Measurements from ENCODE around the gene SMIM41. TPM values are rescaled to one million over a fixed set of nuclear protein-coding genes. Genes with fewer than 3 reads are reported as not detected.

SMIM41 gene
- polyA plus RNA-seq, 3 donors, result not detected

DNA sequence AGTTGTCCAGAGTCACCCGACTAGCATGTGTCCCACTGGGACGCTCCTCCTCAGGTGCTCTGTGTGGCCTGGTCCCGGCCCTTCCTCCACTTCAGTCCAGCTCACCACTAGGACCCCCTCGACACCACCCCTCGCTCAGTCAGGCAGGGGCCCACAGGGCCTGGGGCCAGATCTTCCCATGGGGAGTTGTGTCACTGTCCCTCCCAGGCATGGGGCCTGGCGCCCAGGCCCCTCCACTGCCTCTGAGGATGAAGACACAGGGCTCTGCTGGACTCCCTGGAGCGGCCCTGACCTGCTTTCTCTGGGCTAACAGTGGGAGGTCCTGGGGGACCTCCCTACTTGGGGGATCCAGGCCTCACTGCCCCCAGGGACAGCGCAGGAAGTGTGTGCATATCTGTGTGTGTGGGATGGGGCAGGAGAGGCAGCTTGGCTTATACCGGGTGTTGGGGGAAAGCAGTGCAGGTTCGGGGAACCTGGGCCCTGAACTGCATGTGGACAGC lies 68.5 kb downstream of the SMIM41 start:
- Histone ChIP-seq H2AFZ (ENCODE audit: insufficient read depth, low read depth, low read length, poor library complexity, severe bottlenecking) (no peak overlapping the region), H3K4me3 (replicated peaks in 1 of 3; ENCODE audit: low read depth in 2 of 3, low read length in 3 of 3) (no peak overlapping the region), H3K4me2 (replicated peaks; ENCODE audit: extremely low read depth, low read length, poor library complexity, severe bottlenecking) (no peak overlapping the region), H3K79me2 (ENCODE audit: insufficient read depth, low read length) (no peaks in the 10 kb centered on the region), H3K9me3 (replicated peaks in 1 of 2; ENCODE audit: control insufficient read depth in 1 of 2, insufficient read depth in 1 of 2, low read length in 2 of 2) (no peaks in the 10 kb centered on the region), H3K27me3 (ENCODE audit: control insufficient read depth in 2 of 2, insufficient read depth in 2 of 2, low read length in 2 of 2) (peaks cover 0 to 11% of the 10 kb centered on the region in 2 donors), H3K9ac (ENCODE audit: insufficient read depth, low read length, poor library complexity, severe bottlenecking) (peak overlapping the region; percentile 42), H3K27ac (ENCODE audit: low read depth in 1 of 2, low read length in 2 of 2) (peak overlapping the region in 1 of 2 donors; percentile 70), H4K20me1 (ENCODE audit: insufficient read depth, low read length) (no peaks in the 10 kb centered on the region), H3K4me1 (ENCODE audit: control insufficient read depth in 1 of 2, insufficient read depth in 2 of 2, low read length in 2 of 2) (peaks cover 8 to 31% of the 10 kb centered on the region in 2 donors), H3K36me3 (replicated peaks in 1 of 2; ENCODE audit: control insufficient read depth in 1 of 2, insufficient read depth in 2 of 2, low read length in 2 of 2) (no peaks in the 10 kb centered on the region)
- intact Hi-C loops (cut with micrococcal nuclease), result no loop called here
- H3K27ac Mint-ChIP-seq, result peak overlapping the region in 5 of 7 donors; percentile 45 to 91 (median 66)
- no peaks in the 10 kb centered on the region for H3K9me3 Mint-ChIP-seq
- H3K4me3 Mint-ChIP-seq, result no peak overlapping the region
- 89% methylated on average over 9 of the region's 10 CpGs for WGBS (ENCODE audit: insufficient coverage)
- peaks cover 14 to 19% (median 16%) of the 10 kb centered on the region in 3 donors for H3K27me3 Mint-ChIP-seq (ENCODE audit: low read depth in 3 of 3)
- DNase-seq, result no peak
- H3K4me1 Mint-ChIP-seq, result peaks cover 17% of the 10 kb centered on the region
- H3K36me3 Mint-ChIP-seq, result peaks cover 2 to 3% of the 10 kb centered on the region in 2 donors
- TF ChIP-seq, protein P1, sequence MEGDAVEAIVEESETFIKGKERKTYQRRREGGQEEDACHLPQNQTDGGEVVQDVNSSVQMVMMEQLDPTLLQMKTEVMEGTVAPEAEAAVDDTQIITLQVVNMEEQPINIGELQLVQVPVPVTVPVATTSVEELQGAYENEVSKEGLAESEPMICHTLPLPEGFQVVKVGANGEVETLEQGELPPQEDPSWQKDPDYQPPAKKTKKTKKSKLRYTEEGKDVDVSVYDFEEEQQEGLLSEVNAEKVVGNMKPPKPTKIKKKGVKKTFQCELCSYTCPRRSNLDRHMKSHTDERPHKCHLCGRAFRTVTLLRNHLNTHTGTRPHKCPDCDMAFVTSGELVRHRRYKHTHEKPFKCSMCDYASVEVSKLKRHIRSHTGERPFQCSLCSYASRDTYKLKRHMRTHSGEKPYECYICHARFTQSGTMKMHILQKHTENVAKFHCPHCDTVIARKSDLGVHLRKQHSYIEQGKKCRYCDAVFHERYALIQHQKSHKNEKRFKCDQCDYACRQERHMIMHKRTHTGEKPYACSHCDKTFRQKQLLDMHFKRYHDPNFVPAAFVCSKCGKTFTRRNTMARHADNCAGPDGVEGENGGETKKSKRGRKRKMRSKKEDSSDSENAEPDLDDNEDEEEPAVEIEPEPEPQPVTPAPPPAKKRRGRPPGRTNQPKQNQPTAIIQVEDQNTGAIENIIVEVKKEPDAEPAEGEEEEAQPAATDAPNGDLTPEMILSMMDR (IDR thresholded peaks at IDR 0.05), result no peak

DNA sequence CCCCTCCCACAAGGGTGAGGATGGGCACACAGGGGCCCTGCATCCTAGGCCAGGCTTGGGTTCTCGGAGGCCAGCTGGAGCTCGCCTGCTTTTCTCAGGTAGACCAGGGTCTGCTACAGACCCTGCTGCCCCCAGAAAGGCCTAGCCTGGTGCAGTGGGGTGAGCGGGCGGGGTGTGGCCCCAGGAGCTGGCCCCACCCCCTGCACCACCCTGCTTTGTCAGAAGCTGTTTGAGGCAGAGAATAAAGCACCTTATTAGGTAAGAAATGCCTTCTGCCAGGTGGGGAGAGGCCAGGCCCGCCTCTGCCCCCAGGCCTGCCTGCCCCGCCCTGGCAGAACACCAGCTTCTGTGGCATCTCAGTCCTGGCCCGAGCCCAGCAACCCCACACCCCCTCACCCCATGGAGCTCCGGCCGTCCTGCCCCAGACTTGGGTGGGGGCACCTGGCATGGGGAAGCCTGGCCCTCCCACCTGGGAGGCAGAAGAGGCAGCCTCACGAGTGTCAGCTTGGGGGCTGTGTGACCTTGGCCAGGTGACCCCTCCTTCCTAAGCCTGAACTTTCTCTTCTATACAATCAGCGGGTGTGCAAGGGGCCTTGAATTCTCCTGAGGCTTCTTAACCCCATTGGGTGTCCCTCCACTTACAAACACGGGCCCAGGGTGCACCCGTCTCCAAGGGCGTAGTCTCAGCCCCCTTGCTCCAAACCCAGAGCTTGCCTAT lies 69.1 kb downstream of the SMIM41 start:
- Histone ChIP-seq H4K20me1 (ENCODE audit: insufficient read depth, low read length) (no peaks in the 10 kb centered on the region), H3K27me3 (ENCODE audit: control insufficient read depth in 2 of 2, insufficient read depth in 2 of 2, low read length in 2 of 2) (peaks cover 0 to 13% of the 10 kb centered on the region in 2 donors), H3K4me2 (replicated peaks; ENCODE audit: extremely low read depth, low read length, poor library complexity, severe bottlenecking) (no peak overlapping the region), H3K79me2 (ENCODE audit: insufficient read depth, low read length) (no peaks in the 10 kb centered on the region), H3K36me3 (replicated peaks in 1 of 2; ENCODE audit: control insufficient read depth in 1 of 2, insufficient read depth in 2 of 2, low read length in 2 of 2) (no peaks in the 10 kb centered on the region), H2AFZ (ENCODE audit: insufficient read depth, low read depth, low read length, poor library complexity, severe bottlenecking) (no peak overlapping the region), H3K4me1 (ENCODE audit: control insufficient read depth in 1 of 2, insufficient read depth in 2 of 2, low read length in 2 of 2) (peaks cover 8 to 31% of the 10 kb centered on the region in 2 donors), H3K9ac (ENCODE audit: insufficient read depth, low read length, poor library complexity, severe bottlenecking) (peak overlapping the region; percentile 42), H3K9me3 (replicated peaks in 1 of 2; ENCODE audit: control insufficient read depth in 1 of 2, insufficient read depth in 1 of 2, low read length in 2 of 2) (no peaks in the 10 kb centered on the region), H3K4me3 (replicated peaks in 1 of 3; ENCODE audit: low read depth in 2 of 3, low read length in 3 of 3) (no peak overlapping the region), H3K27ac (ENCODE audit: low read depth in 1 of 2, low read length in 2 of 2) (peak overlapping the region in 1 of 2 donors; percentile 70)
- DNase-seq, result no peak
- no peaks in the 10 kb centered on the region for H3K9me3 Mint-ChIP-seq
- intact Hi-C loops (cut with micrococcal nuclease), result no loop called here
- H3K4me3 Mint-ChIP-seq, result no peak overlapping the region
- TF ChIP-seq, protein P1 (IDR thresholded peaks at IDR 0.05), result no peak
- H3K27ac Mint-ChIP-seq, result peak overlapping the region in 2 of 7 donors; percentile 45 to 63
- H3K36me3 Mint-ChIP-seq, result peaks cover 2 to 3% of the 10 kb centered on the region in 2 donors
- WGBS (ENCODE audit: insufficient coverage), result 99% methylated on average over 11 of the region's 14 CpGs
- H3K27me3 Mint-ChIP-seq (ENCODE audit: low read depth in 3 of 3), result peaks cover 16 to 23% (median 17%) of the 10 kb centered on the region in 3 donors
- peaks cover 17% of the 10 kb centered on the region for H3K4me1 Mint-ChIP-seq

All from CD14-positive monocyte (primary cell).